Kidney (tissue), 14 donors: ENCODE results near the gene NF2. TPM values are rescaled to one million over a fixed set of nuclear protein-coding genes. Genes with fewer than 3 reads are reported as not detected.

ENCODE experiments used
- DNase-seq, 5 donors: peaks; one replicate each; pipeline ENCODE4 v3.0.0-alpha.2; 2013 to 2020
- FAIRE-seq: peaks from 2 replicates; lab custom pipeline; 2012; peaks lifted over from hg19 to GRCh38; lab: Jason Lieb, UNC
- H3K27ac ChIP-seq, 2 donors: one replicate each; pipeline ENCODE4 v1.7.0; 2013; ENCODE audit warnings: low read depth in 2 of 2, low read length in 2 of 2, inconsistent platforms in 1 of 2
- H3K27me3 ChIP-seq: one replicate; pipeline ENCODE4 v1.7.1; 2013; ENCODE audit warnings: low read length, inconsistent platforms; ENCODE audit not compliant: control insufficient read depth, insufficient read depth
- H3K36me3 ChIP-seq, 3 donors: one replicate each; pipeline versions ENCODE4 v1.7.0 to v1.7.1; 2013; ENCODE audit warnings: low read length in 3 of 3, control low read depth in 1 of 3, inconsistent platforms in 1 of 3; ENCODE audit not compliant: insufficient read depth in 3 of 3, control insufficient read depth in 2 of 3
- H3K4me1 ChIP-seq, 3 donors: one replicate each; pipeline versions ENCODE4 v1.7.0 to v1.7.1; 2013; ENCODE audit warnings: low read length in 3 of 3, inconsistent platforms in 1 of 3, low read depth in 1 of 3; ENCODE audit not compliant: control insufficient read depth in 2 of 3, insufficient read depth in 2 of 3
- H3K4me3 ChIP-seq, 3 donors: one replicate each; pipeline versions ENCODE4 v1.7.0 to v1.8.1; 2013; ENCODE audit warnings: low read length in 3 of 3, control low read depth in 1 of 3, inconsistent platforms in 1 of 3
- H3K9ac ChIP-seq, 3 donors: one replicate each; pipeline versions ENCODE4 v1.7.0 to v1.7.1; 2013; ENCODE audit warnings: low read length in 3 of 3, control low read depth in 1 of 3, inconsistent platforms in 1 of 3
- H3K9me3 ChIP-seq, 3 donors: one replicate each; pipeline versions ENCODE4 v1.7.0 to v1.7.1; 2013; ENCODE audit warnings: low read length in 3 of 3, control low read depth in 1 of 3, inconsistent platforms in 1 of 3; ENCODE audit not compliant: control insufficient read depth in 2 of 3, insufficient read depth in 1 of 3
- CTCF ChIP-seq: IDR thresholded peaks from 3 replicates; pipeline ENCODE4 v1.5.1; 2012; ENCODE audit warnings: mild to moderate bottlenecking, moderate library complexity, borderline replicate concordance; ENCODE audit not compliant: insufficient read depth; ENCODE audit errors: extremely low read depth
- intact Hi-C: fragments of 100-400 bp; cut with DNase I; formaldehyde crosslinking; loops from one replicate; pipeline ENCODE4 v1.11.1; 2022
- polyA plus RNA-seq: library from polyadenylated mRNA; stranded (reverse); fragments of 350-450 nt; fragmentation: Illumina TruSeq; extraction: RNeasy Lipid Tissue Mini Kit (QIAGEN cat#74804); gene quantifications from one replicate; pipeline ENCODE4 v1.2.3, GENCODE V29; 2014; ENCODE audit warnings: low read depth, low replicate concordance; ENCODE audit not compliant: insufficient read depth
- total RNA-seq: library from RNA; stranded (reverse); fragmentation: NEBNext Ultra II Directional; extraction: Animal tissue kit (Norgen Biotek cat#: 25700); gene quantifications from one replicate; pipeline ENCODE4 v1.2.1, GENCODE V29; 2021
- donor health status: control.
- donor health status: control.
- donor health status: control.
- donor health status: control.
- donor health status: control.
- donor health status: DM: yes; HTN: yes; CAD: no.
- donor health status: Normal renal cell carcinoma (clear cell type).

NF2 gene
- total and polyA plus RNA-seq, 2 donors from 2014 or later, result 15.4 to 60.6 TPM

DNA sequence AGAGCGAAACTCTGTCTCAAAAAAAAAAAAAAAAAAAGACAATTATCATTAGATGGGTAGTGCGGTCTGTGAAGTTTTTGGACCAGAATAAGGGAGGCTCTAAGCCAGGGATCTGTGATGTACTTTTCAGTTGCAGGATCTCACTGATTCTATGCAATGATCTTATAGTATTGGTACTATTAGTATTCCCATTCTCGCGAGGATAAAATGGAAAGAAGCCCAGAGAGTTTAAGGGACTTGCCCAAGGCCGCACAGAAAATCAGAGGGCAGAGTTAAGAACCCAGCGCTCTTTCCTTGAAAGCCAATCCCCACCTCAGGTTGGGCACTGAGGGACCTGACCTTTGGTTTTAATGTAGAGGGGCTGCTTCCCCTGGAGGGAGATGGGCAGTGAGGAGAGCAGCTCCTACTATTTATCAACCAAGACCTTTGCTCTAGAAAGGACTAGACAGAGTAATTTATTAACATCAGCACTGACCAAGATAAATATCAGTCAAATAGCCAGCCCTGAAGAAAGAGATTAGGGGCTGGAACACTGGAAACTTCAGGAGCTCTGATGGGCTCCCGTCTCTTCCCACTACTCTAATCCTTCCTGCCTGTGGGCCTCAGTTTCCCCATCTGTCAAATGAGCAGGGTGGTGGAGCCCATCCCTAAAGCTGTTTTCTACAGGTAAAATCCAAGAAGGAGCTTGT lies 28.5 kb upstream of the NF2 start:
- Histone ChIP-seq H3K27ac (peak overlapping the region; percentile 45 to 59), H3K27me3 (no peaks in the 10 kb centered on the region), H3K4me1 (peaks cover 0 to 1% (median 0%) of the 10 kb centered on the region in 3 donors), H3K36me3 (no peaks in the 10 kb centered on the region), H3K9me3 (no peaks in the 10 kb centered on the region), H3K9ac (no peak overlapping the region), H3K4me3 (no peak overlapping the region)
- no peak for TF ChIP-seq CTCF
- FAIRE-seq, result no peak
- peak in 1 of 5 donors; percentile 29 for DNase-seq
- intact Hi-C loops, result no loop called here

- Histone ChIP-seq H3K9ac (no peak overlapping the region), H3K4me1 (peaks cover 0 to 9% (median 0%) of the 10 kb centered on the region in 3 donors), H3K27me3 (no peaks in the 10 kb centered on the region), H3K36me3 (no peaks in the 10 kb centered on the region), H3K27ac (no peak overlapping the region), H3K9me3 (no peaks in the 10 kb centered on the region), H3K4me3 (no peak overlapping the region)
- FAIRE-seq (no peak), DNase-seq (no peak)
- no peak for TF ChIP-seq CTCF
- intact Hi-C loops, result no loop called here
These were observed 24.8 kb upstream of the NF2 start for GRCh38 chr22:29578462-29579200.

- H3K4me3 ChIP-seq, result peak overlapping the region; percentile 59 to 79 (median 78)
- peak overlapping the region; percentile 26 to 80 for H3K27ac ChIP-seq
- H3K4me1 ChIP-seq, result peaks cover 0 to 9% (median 0%) of the 10 kb centered on the region in 3 donors
- TF ChIP-seq CTCF, result no peak
- H3K27me3 ChIP-seq, result no peaks in the 10 kb centered on the region
- H3K9me3 ChIP-seq, result no peaks in the 10 kb centered on the region
- H3K36me3 ChIP-seq, result no peaks in the 10 kb centered on the region
- H3K9ac ChIP-seq, result peak overlapping the region; percentile 54 to 85 (median 54)
- peak in 3 of 5 donors; percentile 40 to 69 (median 50) for DNase-seq
- no peak for FAIRE-seq
- intact Hi-C loops, result no loop called here
These were observed 23.1 kb upstream of the NF2 start for GRCh38 chr22:29580200-29580810.
